Keratinocyte (primary cell): ENCODE data around the gene NUTM2F. TPM values are rescaled to one million over a fixed set of nuclear protein-coding genes. Genes with fewer than 3 reads are reported as not detected.
"Not testable (repeated sequence)": the region's sequence is repeated elsewhere in the genome, so short reads cannot be mapped to it uniquely, and the experiment has no call there.

Source experiments
- DNase-seq: peaks from one replicate; pipeline ENCODE4 v3.0.0-alpha.2; 2011; ENCODE audit warnings: low read depth, missing footprints, low spot score
- FAIRE-seq: peaks from 2 replicates; lab custom pipeline; 2011; peaks lifted over from hg19 to GRCh38; lab: Jason Lieb, UNC
- H2AFZ ChIP-seq: 2 replicates; pipeline ENCODE4 v1.6.0; 2012; ENCODE audit warnings: low read length, control low read depth, inconsistent platforms; ENCODE audit not compliant: control insufficient read depth
- H3K27ac ChIP-seq: 2 replicates; pipeline ENCODE4 v1.5.1; 2011; ENCODE audit warnings: low read length; ENCODE audit not compliant: control insufficient read depth, insufficient read depth
- H3K27me3 ChIP-seq: 3 replicates; pipeline ENCODE4 v1.6.0; 2011; ENCODE audit warnings: low read length; ENCODE audit not compliant: control insufficient read depth, insufficient read depth; ENCODE audit errors: extremely low read depth
- H3K36me3 ChIP-seq, 2 experiments: 2 replicates in 1 of 2; 3 replicates in 1 of 2; pipeline ENCODE4 v1.5.1; 2011; ENCODE audit warnings: low read length in 2 of 2, mild to moderate bottlenecking in 1 of 2; ENCODE audit not compliant: control insufficient read depth in 2 of 2, insufficient read depth in 2 of 2; ENCODE audit errors: extremely low read depth in 1 of 2
- H3K4me1 ChIP-seq: 3 replicates; pipeline ENCODE4 v1.5.1; 2011; ENCODE audit warnings: low read length; ENCODE audit not compliant: control insufficient read depth, insufficient read depth; ENCODE audit errors: extremely low read depth
- H3K4me2 ChIP-seq: 3 replicates; pipeline ENCODE4 v1.6.0; 2011; ENCODE audit warnings: low read depth, low read length; ENCODE audit not compliant: control insufficient read depth, insufficient read depth; ENCODE audit errors: extremely low read depth
- H3K4me3 ChIP-seq, 3 experiments: fragments of 200-600 bp in 1 of 3; sonication (generic) in 1 of 3; 2 replicates in 2 of 3; 3 replicates in 1 of 3; pipeline ENCODE4 v1.5.1; 2011 to 2016; ENCODE audit warnings: low read length in 3 of 3, mild to moderate bottlenecking in 3 of 3, control low read depth in 2 of 3, inconsistent platforms in 1 of 3, low read depth in 1 of 3, mixed read lengths in 1 of 3, mixed run types in 1 of 3, moderate library complexity in 1 of 3; ENCODE audit not compliant: control insufficient read depth in 2 of 3, insufficient read depth in 2 of 3; ENCODE audit errors: extremely low read depth in 1 of 3
- H3K79me2 ChIP-seq: 2 replicates; pipeline ENCODE4 v1.6.0; 2012; ENCODE audit warnings: low read length; ENCODE audit not compliant: control insufficient read depth, insufficient read depth
- H3K9ac ChIP-seq: 3 replicates; pipeline ENCODE4 v1.6.0; 2011; ENCODE audit warnings: low read length; ENCODE audit not compliant: control insufficient read depth, insufficient read depth; ENCODE audit errors: extremely low read depth
- H3K9me1 ChIP-seq: 3 replicates; pipeline ENCODE4 v1.6.0; 2011; ENCODE audit warnings: low read length; ENCODE audit not compliant: control insufficient read depth, insufficient read depth; ENCODE audit errors: extremely low read depth
- H3K9me3 ChIP-seq: 2 replicates; pipeline ENCODE4 v1.5.1; 2012; ENCODE audit warnings: low read depth, low read length; ENCODE audit not compliant: control insufficient read depth
- H4K20me1 ChIP-seq: 3 replicates; pipeline ENCODE4 v1.6.0; 2011; ENCODE audit warnings: low read length; ENCODE audit not compliant: control insufficient read depth, insufficient read depth; ENCODE audit errors: extremely low read depth
- dilution Hi-C: fragments of 300-500 bp; cut with MboI; formaldehyde crosslinking; loops from one replicate; pipeline ENCODE4 v1.7.0; 2020; ENCODE audit warnings: low sequenced_read_pairs; ENCODE audit not compliant: extremely low pct_ligation_motif_present
- polyA plus RNA-seq, 5 experiments: library from polyadenylated mRNA; depleted of rRNA in 3 of 5; stranded (reverse) in 3 of 5; stranded (forward) in 1 of 5; unstranded in 1 of 5; fragments of >200 nt; gene quantifications; 1 replicate in 1 of 5; 2 replicates in 3 of 5; 3 replicates in 1 of 5; pipeline versions ENCODE4 v1.2.1 to v1.2.3, GENCODE V29; 2011 to 2012; ENCODE audit warnings: missing spikeins in 2 of 5, low read depth in 1 of 5, low replicate concordance in 1 of 5

Gene NUTM2F
- polyA plus RNA-seq, 1 donor (not counting 4 experiments of a cell fraction or from before 2014, with no cell fraction given), result not detected

- H4K20me1 ChIP-seq, H3K9ac ChIP-seq, H2AFZ ChIP-seq, H3K4me3 ChIP-seq, H3K9me3 ChIP-seq, H3K4me1 ChIP-seq, H3K27me3 ChIP-seq, FAIRE-seq, DNase-seq, dilution Hi-C loops, H3K4me2 ChIP-seq, H3K36me3 ChIP-seq, H3K27ac ChIP-seq, H3K79me2 ChIP-seq, H3K9me1 ChIP-seq: not testable (repeated sequence)
Measured at GRCh38 chr9:94370266-94370665, 41.8 kb upstream of the NUTM2F start.

GRCh38 chr9:94364093-94364614 lies 35.7 kb upstream of the NUTM2F start:
- FAIRE-seq, result not testable (repeated sequence)

GRCh38 chr9:94357158-94357557 lies 28.7 kb upstream of the NUTM2F start:
- DNase-seq, H3K27ac ChIP-seq, dilution Hi-C loops, H2AFZ ChIP-seq, H3K4me1 ChIP-seq, H3K79me2 ChIP-seq, H3K4me2 ChIP-seq, H3K27me3 ChIP-seq, H3K9me1 ChIP-seq, H3K36me3 ChIP-seq, FAIRE-seq, H3K9me3 ChIP-seq, H3K4me3 ChIP-seq, H4K20me1 ChIP-seq, H3K9ac ChIP-seq: not testable (repeated sequence)

More at GRCh38 chr9:94364093-94364614, 35.7 kb upstream of the NUTM2F start:
- H3K27me3 ChIP-seq, H3K27ac ChIP-seq, dilution Hi-C loops, H2AFZ ChIP-seq, H3K4me2 ChIP-seq, H3K79me2 ChIP-seq, H3K9me3 ChIP-seq, H3K4me1 ChIP-seq, H3K9me1 ChIP-seq, DNase-seq, H3K9ac ChIP-seq, H4K20me1 ChIP-seq, H3K4me3 ChIP-seq, H3K36me3 ChIP-seq: not testable (repeated sequence)

GRCh38 chr9:94351901-94352723 lies 23.7 kb upstream of the NUTM2F start:
- H2AFZ ChIP-seq, H3K4me3 ChIP-seq, H3K27ac ChIP-seq, H3K4me1 ChIP-seq, H3K9me1 ChIP-seq, H3K9me3 ChIP-seq, H3K9ac ChIP-seq, DNase-seq, H3K27me3 ChIP-seq, H3K36me3 ChIP-seq, H3K79me2 ChIP-seq, H4K20me1 ChIP-seq, FAIRE-seq, H3K4me2 ChIP-seq, dilution Hi-C loops: not testable (repeated sequence)

GRCh38 chr9:94348754-94349153 lies 20.3 kb upstream of the NUTM2F start:
- H3K79me2 ChIP-seq, H3K9ac ChIP-seq, H3K9me1 ChIP-seq, dilution Hi-C loops, H3K4me2 ChIP-seq, H3K4me1 ChIP-seq, H2AFZ ChIP-seq, H3K4me3 ChIP-seq, H3K27me3 ChIP-seq, DNase-seq, H3K36me3 ChIP-seq, H3K9me3 ChIP-seq, H3K27ac ChIP-seq, H4K20me1 ChIP-seq: not testable (repeated sequence)
- peak; percentile 34 for FAIRE-seq
